Neural cell (in vitro differentiated cells): ENCODE measurements around the gene NOL4L. TPM values are rescaled to one million over a fixed set of nuclear protein-coding genes. Genes with fewer than 3 reads are reported as not detected.

Experiments
- H2AFZ ChIP-seq: fragments of 200-600, 300-800 bp; sonication (generic), shearing (Covaris generic); 2 replicates; pipeline ENCODE4 v1.6.0; 2014; ENCODE audit warnings: low read depth, mild to moderate bottlenecking, antibody characterized with exemption, low read length, moderate library complexity
- H3F3A ChIP-seq: fragments of 200-600 bp; shearing (Covaris generic); 2 replicates; pipeline ENCODE4 v1.6.1; 2016; ENCODE audit warnings: mild to moderate bottlenecking, moderate library complexity, mixed read lengths, antibody characterized with exemption, low read length; ENCODE audit not compliant: insufficient read depth, poor library complexity, severe bottlenecking
- H3K27ac ChIP-seq: fragments of 200-600, 300-800 bp; sonication (generic), shearing (Covaris generic); 2 replicates; pipeline ENCODE4 v1.5.1; 2014; ENCODE audit warnings: mild to moderate bottlenecking, low read length, moderate library complexity
- H3K27me3 ChIP-seq: fragments of 300-800, 200-600 bp; sonication (generic), shearing (Covaris generic); 2 replicates; pipeline ENCODE4 v1.6.0; 2014; ENCODE audit warnings: mild to moderate bottlenecking, low read depth, low read length, moderate library complexity; ENCODE audit not compliant: insufficient read depth
- H3K36me3 ChIP-seq: fragments of 300-800, 200-600 bp; sonication (generic), shearing (Covaris generic); 2 replicates; pipeline ENCODE4 v1.5.1; 2014; ENCODE audit warnings: mild to moderate bottlenecking, antibody characterized with exemption, low read length, moderate library complexity; ENCODE audit not compliant: insufficient read depth
- H3K4me2 ChIP-seq: fragments of 300-800, 200-600 bp; sonication (generic), shearing (Covaris generic); 2 replicates; pipeline ENCODE4 v1.6.0; 2014; ENCODE audit warnings: mild to moderate bottlenecking, low read length
- H3K4me3 ChIP-seq: fragments of 300-800, 200-600 bp; sonication (generic), shearing (Covaris generic); 2 replicates; pipeline ENCODE4 v1.5.1; 2014; ENCODE audit warnings: mild to moderate bottlenecking, low read length, moderate library complexity
- H3K79me2 ChIP-seq: fragments of 200-600 bp; shearing (Covaris generic); replicated peaks from 2 replicates; pipeline ENCODE4 v1.6.0; 2014; ENCODE audit warnings: mild to moderate bottlenecking, low read length, moderate library complexity; ENCODE audit not compliant: insufficient read depth
- H3K9ac ChIP-seq: fragments of 300-800, 200-600 bp; sonication (generic), shearing (Covaris generic); 2 replicates; pipeline ENCODE4 v1.6.1; 2016; ENCODE audit warnings: mild to moderate bottlenecking, low read length, mixed read lengths
- H3K9me2 ChIP-seq: fragments of 200-600 bp; shearing (Covaris generic); 2 replicates; pipeline ENCODE4 v1.6.1; 2016; ENCODE audit warnings: mild to moderate bottlenecking, low read length, mixed read lengths; ENCODE audit not compliant: insufficient read depth
- H3K9me3 ChIP-seq: fragments of 200-600, 300-800 bp; sonication (generic), shearing (Covaris generic); 2 replicates; pipeline ENCODE4 v1.6.1; 2016; ENCODE audit warnings: mild to moderate bottlenecking, mixed run types, low read length, moderate library complexity, mixed read lengths
- H4K20me1 ChIP-seq: fragments of 200-600 bp; shearing (Covaris generic); 2 replicates; pipeline ENCODE4 v1.6.1; 2016; ENCODE audit warnings: mild to moderate bottlenecking, mixed run types; ENCODE audit not compliant: insufficient read depth
- MXI1 ChIP-seq: fragments of 450-650 bp; conservative IDR thresholded peaks from 2 replicates; pipeline ENCODE4 v1.6.1; 2014; ENCODE audit warnings: antibody characterized with exemption, mild to moderate bottlenecking; ENCODE audit not compliant: poor library complexity, severe bottlenecking
- POLR2AphosphoS5 ChIP-seq: IDR thresholded peaks from 2 replicates; pipeline ENCODE4 v1.6.1; 2012
- RAD21 ChIP-seq: fragments of 450-650 bp; conservative IDR thresholded peaks from 2 replicates; pipeline ENCODE4 v1.6.1; 2014; ENCODE audit warnings: antibody characterized with exemption, mild to moderate bottlenecking, moderate library complexity
- SMC3 ChIP-seq: fragments of 450-650 bp; conservative IDR thresholded peaks from 2 replicates; pipeline ENCODE4 v1.6.1; 2014; ENCODE audit warnings: antibody characterized with exemption, mild to moderate bottlenecking, moderate library complexity; ENCODE audit not compliant: poor library complexity
- TAF1 ChIP-seq: IDR thresholded peaks from 2 replicates; pipeline ENCODE4 v1.6.1; 2012; ENCODE audit warnings: low read depth
- polyA plus RNA-seq: library from polyadenylated mRNA; depleted of rRNA; stranded (reverse); fragments of >200 nt; gene quantifications from 2 replicates; pipeline ENCODE4 v1.2.3, GENCODE V29; 2014
- TF ChIP-seq, protein P1 (sequence below): fragments of 450-650 bp; IDR thresholded peaks from 2 replicates; pipeline ENCODE4 v1.5.1; 2014; ENCODE audit warnings: antibody characterized with exemption, mild to moderate bottlenecking, moderate library complexity; ENCODE audit not compliant: poor library complexity, severe bottlenecking
- TF ChIP-seq, protein P2 (sequence below): IDR thresholded peaks from 2 replicates; pipeline ENCODE4 v1.6.1; 2012; ENCODE audit warnings: borderline replicate concordance

NOL4L gene
- polyA plus RNA-seq, 1 donor from 2014 or later = 20.4 TPM

DNA sequence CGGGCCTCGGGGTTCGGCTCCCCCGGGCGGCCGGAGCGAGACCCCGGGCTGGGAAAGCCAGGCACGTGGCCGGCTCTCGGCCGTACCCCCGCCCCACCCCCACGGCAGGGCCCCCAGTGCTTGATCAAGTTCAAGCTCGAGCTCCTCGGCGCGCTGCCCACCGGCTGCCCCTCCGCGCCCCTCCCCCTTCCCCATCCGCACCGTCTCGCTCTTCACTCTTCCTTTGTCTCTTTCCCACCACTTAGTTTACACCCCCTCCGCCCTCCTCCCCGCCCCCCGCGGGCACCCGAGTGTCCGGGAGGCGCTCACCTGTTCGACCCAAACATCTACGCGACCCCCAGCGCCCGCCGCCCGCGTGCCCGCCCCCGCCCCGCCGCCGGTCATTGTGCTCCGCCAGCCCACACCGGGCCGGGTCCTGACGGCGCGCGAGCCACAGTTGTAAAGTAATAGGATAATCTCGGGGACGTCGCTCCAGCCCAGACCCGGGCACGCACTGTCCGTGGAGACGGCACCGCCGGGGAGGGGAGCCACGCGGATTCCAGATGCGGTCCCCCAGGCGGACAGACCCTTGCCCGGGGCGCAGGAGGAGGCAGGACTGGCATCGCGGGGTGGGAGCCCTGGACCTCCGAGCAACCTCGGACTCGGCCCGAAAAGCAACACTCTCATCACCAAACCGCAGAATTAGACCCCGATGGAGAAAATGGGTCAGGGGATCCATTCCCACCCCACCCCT, 100.7 kb downstream of the NOL4L start:
- H3K9me2 ChIP-seq = no peaks in the 10 kb centered on the region
- H3K79me2 ChIP-seq = peaks cover 34% of the 10 kb centered on the region
- H3K9ac ChIP-seq = peak overlapping the region; percentile 99
- H3K4me3 ChIP-seq = peak overlapping the region; percentile 96
- peak overlapping the region; percentile 99 for H3K27ac ChIP-seq
- H3F3A ChIP-seq = peaks cover 6% of the 10 kb centered on the region
- no peaks in the 10 kb centered on the region for H3K27me3 ChIP-seq
- TF ChIP-seq POLR2AphosphoS5 (peak; percentile 24), MXI1 (peak; percentile 42)
- TF ChIP-seq, protein P1, sequence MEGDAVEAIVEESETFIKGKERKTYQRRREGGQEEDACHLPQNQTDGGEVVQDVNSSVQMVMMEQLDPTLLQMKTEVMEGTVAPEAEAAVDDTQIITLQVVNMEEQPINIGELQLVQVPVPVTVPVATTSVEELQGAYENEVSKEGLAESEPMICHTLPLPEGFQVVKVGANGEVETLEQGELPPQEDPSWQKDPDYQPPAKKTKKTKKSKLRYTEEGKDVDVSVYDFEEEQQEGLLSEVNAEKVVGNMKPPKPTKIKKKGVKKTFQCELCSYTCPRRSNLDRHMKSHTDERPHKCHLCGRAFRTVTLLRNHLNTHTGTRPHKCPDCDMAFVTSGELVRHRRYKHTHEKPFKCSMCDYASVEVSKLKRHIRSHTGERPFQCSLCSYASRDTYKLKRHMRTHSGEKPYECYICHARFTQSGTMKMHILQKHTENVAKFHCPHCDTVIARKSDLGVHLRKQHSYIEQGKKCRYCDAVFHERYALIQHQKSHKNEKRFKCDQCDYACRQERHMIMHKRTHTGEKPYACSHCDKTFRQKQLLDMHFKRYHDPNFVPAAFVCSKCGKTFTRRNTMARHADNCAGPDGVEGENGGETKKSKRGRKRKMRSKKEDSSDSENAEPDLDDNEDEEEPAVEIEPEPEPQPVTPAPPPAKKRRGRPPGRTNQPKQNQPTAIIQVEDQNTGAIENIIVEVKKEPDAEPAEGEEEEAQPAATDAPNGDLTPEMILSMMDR = no peak
- no peak overlapping the region for H2AFZ ChIP-seq
- H3K36me3 ChIP-seq = no peaks in the 10 kb centered on the region
- peak overlapping the region; percentile 74 for H3K4me2 ChIP-seq
- H3K9me3 ChIP-seq = no peaks in the 10 kb centered on the region
- H4K20me1 ChIP-seq = peaks cover 19% of the 10 kb centered on the region

DNA sequence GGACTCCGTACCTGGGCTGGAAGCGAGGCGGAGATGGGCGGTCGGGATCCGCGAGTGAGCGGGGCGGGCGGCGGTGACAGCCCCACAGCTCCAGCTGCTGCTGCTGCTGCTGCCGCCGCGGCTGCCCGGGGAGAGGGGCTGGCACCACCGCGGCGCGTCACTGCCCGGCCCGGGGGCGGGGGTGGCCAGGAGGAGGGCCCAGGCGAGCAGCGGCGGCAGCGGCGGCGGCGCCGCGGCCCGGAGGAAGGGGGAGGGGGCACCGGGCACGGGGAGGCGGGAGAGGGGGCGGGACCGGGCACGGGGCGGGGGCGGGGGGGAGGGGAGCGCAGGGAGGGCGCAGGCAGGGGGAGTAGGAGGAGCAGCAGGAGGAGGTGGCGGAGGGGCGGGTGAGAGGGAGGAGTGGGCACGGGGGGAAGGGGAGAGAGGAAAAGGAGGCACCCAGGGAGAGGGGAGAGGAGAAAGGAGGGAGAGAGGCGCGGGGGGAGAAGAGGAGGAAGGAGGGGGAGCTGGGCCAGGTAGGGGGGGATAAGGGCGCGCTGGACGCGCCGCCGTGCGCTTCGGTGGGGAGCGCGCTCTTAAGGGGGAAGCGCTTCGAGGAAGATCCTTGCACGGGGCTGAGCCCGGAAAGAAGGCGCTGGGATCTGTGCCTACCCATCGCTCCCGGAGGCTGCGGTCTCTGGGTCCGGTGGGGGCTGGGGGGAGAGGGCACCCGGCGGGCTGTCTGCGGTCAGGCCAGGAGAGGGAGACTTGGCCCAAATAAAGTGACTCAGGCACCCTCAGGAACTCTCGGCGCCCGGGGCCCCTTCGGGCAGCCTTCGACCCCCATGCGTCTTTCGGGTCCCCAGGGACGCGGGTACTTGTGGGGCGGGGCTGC, 101.5 kb downstream of the NOL4L start:
- H3K79me2 ChIP-seq = peaks cover 42% of the 10 kb centered on the region
- H3K4me3 ChIP-seq = peak overlapping the region; percentile 96
- peak overlapping the region; percentile 99 for H3K27ac ChIP-seq
- H3K36me3 ChIP-seq = no peaks in the 10 kb centered on the region
- H3K9ac ChIP-seq = peak overlapping the region; percentile 99
- H3K9me2 ChIP-seq = no peaks in the 10 kb centered on the region
- no peaks in the 10 kb centered on the region for H3K9me3 ChIP-seq
- H2AFZ ChIP-seq = no peak overlapping the region
- H3F3A ChIP-seq = peaks cover 6% of the 10 kb centered on the region
- H3K27me3 ChIP-seq = no peaks in the 10 kb centered on the region
- no peak for TF ChIP-seq SMC3
- no peak for TF ChIP-seq RAD21
- peak; percentile 69 for TF ChIP-seq MXI1
- peak; percentile 86 for TF ChIP-seq POLR2AphosphoS5
- TF ChIP-seq TAF1 = peak; percentile 60
- TF ChIP-seq, protein P2, sequence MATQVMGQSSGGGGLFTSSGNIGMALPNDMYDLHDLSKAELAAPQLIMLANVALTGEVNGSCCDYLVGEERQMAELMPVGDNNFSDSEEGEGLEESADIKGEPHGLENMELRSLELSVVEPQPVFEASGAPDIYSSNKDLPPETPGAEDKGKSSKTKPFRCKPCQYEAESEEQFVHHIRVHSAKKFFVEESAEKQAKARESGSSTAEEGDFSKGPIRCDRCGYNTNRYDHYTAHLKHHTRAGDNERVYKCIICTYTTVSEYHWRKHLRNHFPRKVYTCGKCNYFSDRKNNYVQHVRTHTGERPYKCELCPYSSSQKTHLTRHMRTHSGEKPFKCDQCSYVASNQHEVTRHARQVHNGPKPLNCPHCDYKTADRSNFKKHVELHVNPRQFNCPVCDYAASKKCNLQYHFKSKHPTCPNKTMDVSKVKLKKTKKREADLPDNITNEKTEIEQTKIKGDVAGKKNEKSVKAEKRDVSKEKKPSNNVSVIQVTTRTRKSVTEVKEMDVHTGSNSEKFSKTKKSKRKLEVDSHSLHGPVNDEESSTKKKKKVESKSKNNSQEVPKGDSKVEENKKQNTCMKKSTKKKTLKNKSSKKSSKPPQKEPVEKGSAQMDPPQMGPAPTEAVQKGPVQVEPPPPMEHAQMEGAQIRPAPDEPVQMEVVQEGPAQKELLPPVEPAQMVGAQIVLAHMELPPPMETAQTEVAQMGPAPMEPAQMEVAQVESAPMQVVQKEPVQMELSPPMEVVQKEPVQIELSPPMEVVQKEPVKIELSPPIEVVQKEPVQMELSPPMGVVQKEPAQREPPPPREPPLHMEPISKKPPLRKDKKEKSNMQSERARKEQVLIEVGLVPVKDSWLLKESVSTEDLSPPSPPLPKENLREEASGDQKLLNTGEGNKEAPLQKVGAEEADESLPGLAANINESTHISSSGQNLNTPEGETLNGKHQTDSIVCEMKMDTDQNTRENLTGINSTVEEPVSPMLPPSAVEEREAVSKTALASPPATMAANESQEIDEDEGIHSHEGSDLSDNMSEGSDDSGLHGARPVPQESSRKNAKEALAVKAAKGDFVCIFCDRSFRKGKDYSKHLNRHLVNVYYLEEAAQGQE = peak; percentile 85
- TF ChIP-seq, protein P1 = peak; percentile 10
- peak overlapping the region; percentile 70 for H3K4me2 ChIP-seq
- peaks cover 27% of the 10 kb centered on the region for H4K20me1 ChIP-seq
